Right atrium auricular region (tissue), 2 donors: ENCODE results near the gene ENGASE. TPM values are rescaled to one million over a fixed set of nuclear protein-coding genes. Genes with fewer than 3 reads are reported as not detected.

Experiments
- DNase-seq: peaks from one replicate; pipeline ENCODE4 v3.0.0-alpha.2; 2019; ENCODE audit warnings: low spot score
- H3K27ac ChIP-seq, 2 donors: fragments of 200-600 bp; sonication (generic); 1 replicate in 1 of 2; 2 replicates in 1 of 2; pipeline ENCODE4 v1.5.1; 2016 to 2019
- H3K27me3 ChIP-seq, 2 donors: fragments of 200-600 bp; sonication (generic); one replicate each; pipeline versions ENCODE4 v1.5.1 to v1.6.0; 2017 to 2019
- H3K36me3 ChIP-seq: fragments of 200-600 bp; sonication (generic); one replicate; pipeline ENCODE4 v1.5.1; 2016
- H3K4me1 ChIP-seq, 2 donors: fragments of 200-600 bp; sonication (generic); one replicate each; pipeline versions ENCODE4 v1.5.1 to v1.6.0; 2017 to 2019
- H3K4me3 ChIP-seq, 2 donors: fragments of 200-600 bp; sonication (generic); 1 replicate in 1 of 2; 2 replicates in 1 of 2; pipeline ENCODE4 v1.5.1; 2017 to 2019; ENCODE audit warnings: mild to moderate bottlenecking in 1 of 2, moderate library complexity in 1 of 2
- H3K9me3 ChIP-seq, 2 donors: fragments of 200-600 bp; sonication (generic); one replicate each; pipeline ENCODE4 v1.5.1; 2019
- CTCF ChIP-seq, 2 donors: fragments of 200-600 bp; sonication (generic); IDR thresholded peaks; one replicate each; pipeline ENCODE4 v1.5.1; 2019; ENCODE audit warnings: antibody characterized with exemption in 2 of 2
- total RNA-seq, 2 donors: library from RNA; depleted of rRNA; stranded (reverse); fragments of >200 nt; gene quantifications; one replicate each; pipeline ENCODE4 v1.1.0, GENCODE V29; 2016

Gene ENGASE
- total RNA-seq, 2 donors from 2014 or later = 7.7 to 13.5 TPM

- no peak for TF ChIP-seq CTCF (IDR thresholded peaks at IDR 0.05)
- DNase-seq = no peak
- peak overlapping the region; percentile 31 to 43 for H3K27ac ChIP-seq
- H3K27me3 ChIP-seq = no peaks in the 10 kb centered on the region
- peaks cover 0 to 3% of the 10 kb centered on the region in 2 donors for H3K9me3 ChIP-seq
- peaks cover 0 to 32% of the 10 kb centered on the region in 2 donors for H3K4me1 ChIP-seq
- peaks cover 49% of the 10 kb centered on the region for H3K36me3 ChIP-seq
- no peak overlapping the region for H3K4me3 ChIP-seq
These were observed 26.4 kb upstream of the ENGASE start for GRCh38 chr17:79047923-79048825.

GRCh38 chr17:79048826-79049755 lies 25.5 kb upstream of the ENGASE start:
- Histone ChIP-seq H3K36me3 (peaks cover 44% of the 10 kb centered on the region), H3K9me3 (peaks cover 0 to 13% of the 10 kb centered on the region in 2 donors), H3K27ac (peak overlapping the region; percentile 31 to 43), H3K4me3 (no peak overlapping the region), H3K4me1 (peaks cover 0 to 32% of the 10 kb centered on the region in 2 donors), H3K27me3 (no peaks in the 10 kb centered on the region)
- no peak for TF ChIP-seq CTCF (IDR thresholded peaks at IDR 0.05)
- no peak for DNase-seq

- peaks cover 37% of the 10 kb centered on the region for H3K36me3 ChIP-seq
- TF ChIP-seq CTCF (IDR thresholded peaks at IDR 0.05) = no peak
- peaks cover 0 to 32% of the 10 kb centered on the region in 2 donors for H3K4me1 ChIP-seq
- H3K9me3 ChIP-seq = peaks cover 0 to 16% of the 10 kb centered on the region in 2 donors
- no peak for DNase-seq
- H3K27ac ChIP-seq = no peak overlapping the region
- H3K4me3 ChIP-seq = no peak overlapping the region
- no peaks in the 10 kb centered on the region for H3K27me3 ChIP-seq
These were observed 24.8 kb upstream of the ENGASE start for GRCh38 chr17:79049821-79050220.

- H3K4me1 ChIP-seq = peaks cover 0 to 30% of the 10 kb centered on the region in 2 donors
- no peak for TF ChIP-seq CTCF (IDR thresholded peaks at IDR 0.05)
- no peak overlapping the region for H3K27ac ChIP-seq
- no peaks in the 10 kb centered on the region for H3K27me3 ChIP-seq
- peaks cover 0 to 16% of the 10 kb centered on the region in 2 donors for H3K9me3 ChIP-seq
- no peak for DNase-seq
- H3K4me3 ChIP-seq = no peak overlapping the region
- H3K36me3 ChIP-seq = peaks cover 34% of the 10 kb centered on the region
These were observed 24.1 kb upstream of the ENGASE start for GRCh38 chr17:79050551-79050950.

GRCh38 chr17:79051306-79051705 lies 23.3 kb upstream of the ENGASE start:
- Histone ChIP-seq H3K27me3 (no peaks in the 10 kb centered on the region), H3K4me1 (peaks cover 0 to 23% of the 10 kb centered on the region in 2 donors), H3K27ac (no peak overlapping the region), H3K9me3 (peaks cover 0 to 16% of the 10 kb centered on the region in 2 donors), H3K4me3 (no peak overlapping the region), H3K36me3 (peaks cover 34% of the 10 kb centered on the region)
- no peak for DNase-seq
- no peak for TF ChIP-seq CTCF (IDR thresholded peaks at IDR 0.05)
